Smooth muscle cell (in vitro differentiated cells): ENCODE measurements around the gene MKI67. TPM values are rescaled to one million over a fixed set of nuclear protein-coding genes. Genes with fewer than 3 reads are reported as not detected.

Source experiments
- DNase-seq: peaks from one replicate; lab custom pipeline; 2025; ENCODE audit not compliant: unreplicated experiment; lab: John Stamatoyannopoulos, UW
- H2AFZ ChIP-seq: fragments of 200-600 bp; sonication (generic); 2 replicates; pipeline ENCODE4 v1.6.0; 2016; ENCODE audit warnings: antibody characterized with exemption, low read depth, mild to moderate bottlenecking
- H3F3A ChIP-seq: fragments of 200-600 bp; sonication (generic); 2 replicates; pipeline ENCODE4 v1.6.0; 2017; ENCODE audit warnings: antibody characterized with exemption, low read depth
- H3K27ac ChIP-seq: fragments of 200-600 bp; sonication (generic); 2 replicates; pipeline ENCODE4 v1.5.1; 2016; ENCODE audit warnings: low read depth, mild to moderate bottlenecking
- H3K27me3 ChIP-seq: fragments of 200-600 bp; sonication (generic); 2 replicates; pipeline ENCODE4 v1.6.1; 2016; ENCODE audit warnings: low read depth, mild to moderate bottlenecking
- H3K36me3 ChIP-seq: fragments of 200-600 bp; sonication (generic); 2 replicates; pipeline ENCODE4 v1.5.1; 2016; ENCODE audit warnings: low read depth
- H3K4me1 ChIP-seq: fragments of 200-600 bp; sonication (generic); 2 replicates; pipeline ENCODE4 v1.5.1; 2016; ENCODE audit warnings: low read depth
- H3K4me2 ChIP-seq: fragments of 200-600 bp; sonication (generic); 2 replicates; pipeline ENCODE4 v1.6.0; 2016; ENCODE audit warnings: mild to moderate bottlenecking
- H3K4me3 ChIP-seq: fragments of 200-600 bp; sonication (generic); 2 replicates; pipeline ENCODE4 v1.5.1; 2016; ENCODE audit warnings: mild to moderate bottlenecking
- H3K79me2 ChIP-seq: fragments of 200-600 bp; sonication (generic); 2 replicates; pipeline ENCODE4 v1.6.0; 2016; ENCODE audit warnings: low read depth, mild to moderate bottlenecking
- H3K9ac ChIP-seq: fragments of 200-600 bp; sonication (generic); 2 replicates; pipeline ENCODE4 v1.6.0; 2016; ENCODE audit warnings: low read depth
- H3K9me3 ChIP-seq: fragments of 200-600 bp; sonication (generic); replicated peaks from 2 replicates; pipeline ENCODE4 v1.5.1; 2016; ENCODE audit warnings: low read depth
- H4K20me1 ChIP-seq: fragments of 200-600 bp; sonication (generic); 2 replicates; pipeline ENCODE4 v1.6.0; 2016; ENCODE audit warnings: low read depth
- CTCF ChIP-seq: fragments of 200-600 bp; sonication (generic); IDR thresholded peaks from 2 replicates; pipeline ENCODE4 v1.5.1; 2017; ENCODE audit warnings: borderline replicate concordance, mild to moderate bottlenecking, antibody characterized with exemption; ENCODE audit not compliant: insufficient read depth, poor library complexity, severe bottlenecking
- WGBS: methylation state at CpG from one replicate; pipeline ENCODE4 v1.1.7; 2016; ENCODE audit warnings: low lambda C conversion rate; 5-methylcytosine and 5-hydroxymethylcytosine counted together
- polyA plus RNA-seq: library from polyadenylated mRNA; unstranded; fragments of >200 nt; fragmentation: Nextera tagmentation; extraction: Ambion mirVana; gene quantifications from 2 replicates; pipeline ENCODE4 v1.2.1, GENCODE V29; 2016
- total RNA-seq: library from RNA; depleted of rRNA; stranded (reverse); fragments of >200 nt; gene quantifications from 2 replicates; pipeline ENCODE4 v1.2.3, GENCODE V29; 2014

MKI67 gene
- total and polyA plus RNA-seq, 2 experiments from 2014 or later = 7.9 to 10.8 TPM

DNA sequence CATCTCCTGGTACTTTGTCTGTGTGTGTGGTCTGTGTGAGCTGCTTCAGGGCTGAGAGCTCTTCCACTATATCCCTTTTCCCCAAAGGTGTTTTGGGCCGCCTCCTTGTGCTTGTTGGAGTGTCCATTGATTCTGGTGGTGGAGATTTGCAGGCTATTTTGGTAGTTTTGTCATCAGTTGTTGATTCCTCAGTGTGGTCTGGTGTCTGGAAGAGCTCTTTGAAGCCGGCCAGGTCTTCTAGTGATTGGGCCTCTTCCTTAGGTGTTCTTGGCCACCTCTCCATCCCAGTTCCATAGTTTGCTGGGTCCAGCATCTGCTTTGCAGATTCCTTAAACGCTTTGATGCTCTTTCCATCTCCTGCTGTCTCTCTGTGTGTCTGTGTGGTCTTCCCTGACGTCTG, 20.8 kb downstream of the MKI67 start:
- 95% methylated on average over 4 of the region's 4 CpGs for WGBS
- no peak for TF ChIP-seq CTCF
- no peak overlapping the region for H3K4me3 ChIP-seq
- H3K27me3 ChIP-seq = no peaks in the 10 kb centered on the region
- H3K9me3 ChIP-seq = no peaks in the 10 kb centered on the region
- no peak overlapping the region for H3K4me2 ChIP-seq
- H3K27ac ChIP-seq = no peak overlapping the region
- no peaks in the 10 kb centered on the region for H3K79me2 ChIP-seq
- DNase-seq = no peak
- no peaks in the 10 kb centered on the region for H3K4me1 ChIP-seq
- H3K36me3 ChIP-seq = no peaks in the 10 kb centered on the region
- no peaks in the 10 kb centered on the region for H3F3A ChIP-seq
- H3K9ac ChIP-seq = no peak overlapping the region
- no peaks in the 10 kb centered on the region for H4K20me1 ChIP-seq
- H2AFZ ChIP-seq = no peak overlapping the region

- Histone ChIP-seq H3K79me2 (no peaks in the 10 kb centered on the region), H3K9ac (no peak overlapping the region), H2AFZ (no peak overlapping the region), H3K9me3 (no peaks in the 10 kb centered on the region), H3K4me3 (no peak overlapping the region), H3K27me3 (no peaks in the 10 kb centered on the region), H3K27ac (no peak overlapping the region), H4K20me1 (no peaks in the 10 kb centered on the region), H3K36me3 (no peaks in the 10 kb centered on the region), H3K4me2 (no peak overlapping the region), H3K4me1 (no peaks in the 10 kb centered on the region), H3F3A (no peaks in the 10 kb centered on the region)
- no peak for DNase-seq
- WGBS = 92% methylated on average over 8 of the region's 8 CpGs
- TF ChIP-seq CTCF = no peak
These were observed 23.0 kb downstream of the MKI67 start for GRCh38 chr10:128103229-128103714.

DNA sequence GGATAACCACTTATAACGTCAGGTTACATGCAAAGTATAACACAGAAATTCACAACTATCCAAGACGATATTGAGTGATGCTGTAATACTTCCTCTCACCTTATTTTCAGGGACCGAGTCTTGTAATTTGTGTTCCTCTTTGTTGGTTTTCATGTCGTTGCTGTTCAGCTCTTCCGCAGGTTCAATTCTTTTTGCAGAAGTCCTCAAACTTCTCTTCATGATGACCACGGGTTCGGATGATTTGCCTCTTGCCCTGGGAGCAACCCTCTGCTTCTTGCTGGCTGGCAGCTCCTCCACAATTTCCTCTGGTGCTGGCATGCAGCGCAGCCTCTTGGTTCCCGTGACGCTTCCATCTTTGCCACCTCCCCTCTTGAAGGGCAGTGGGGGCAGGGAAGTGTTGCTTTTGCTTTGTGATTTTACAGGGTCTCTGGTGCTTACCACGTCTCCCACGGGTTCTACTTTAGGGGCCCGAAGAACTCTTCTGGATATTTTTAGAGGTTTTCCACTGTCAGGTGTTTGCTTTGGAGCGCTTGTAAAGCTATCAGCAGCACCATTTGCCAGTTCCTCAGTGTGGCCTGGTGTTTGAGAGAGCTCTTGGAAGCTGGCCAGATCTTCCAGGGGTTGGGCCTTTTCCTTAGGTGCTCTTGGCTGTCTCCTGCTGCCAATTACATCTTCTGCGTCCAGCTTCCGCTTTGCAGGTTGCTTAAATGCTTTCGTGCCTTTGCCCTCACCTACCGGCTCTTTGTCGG, 23.6 kb downstream of the MKI67 start:
- no peak for DNase-seq

More for the DNA sequence above, 23.6 kb downstream of the MKI67 start:
- TF ChIP-seq CTCF = no peak
- Histone ChIP-seq H3K4me1 (no peaks in the 10 kb centered on the region), H3K27me3 (no peaks in the 10 kb centered on the region), H3F3A (no peaks in the 10 kb centered on the region), H3K9ac (no peak overlapping the region), H3K9me3 (no peaks in the 10 kb centered on the region), H3K4me3 (no peak overlapping the region), H4K20me1 (no peaks in the 10 kb centered on the region), H3K4me2 (no peak overlapping the region), H3K36me3 (no peaks in the 10 kb centered on the region), H2AFZ (no peak overlapping the region), H3K27ac (no peak overlapping the region), H3K79me2 (no peaks in the 10 kb centered on the region)
- 94% methylated on average over 19 of the region's 19 CpGs for WGBS
